Fibroblast of mammary gland (primary cell): ENCODE data around the gene SH2D6.
A peak's percentile ranks its signal among the peaks of the same experiment; 100 is the strongest.

Source experiments
- DNase-seq: peaks from one replicate; pipeline ENCODE4 v3.0.0-alpha.2; 2010; ENCODE audit warnings: low read depth
- H3K4me3 ChIP-seq: 2 replicates; pipeline ENCODE4 v1.5.1; 2011; ENCODE audit warnings: low read depth, mild to moderate bottlenecking, low read length, moderate library complexity; ENCODE audit not compliant: control insufficient read depth
- TF ChIP-seq, protein P1 (sequence below): conservative IDR thresholded peaks from 2 replicates; pipeline ENCODE4 v1.5.1; 2011; ENCODE audit warnings: low read depth, low read length, inconsistent platforms; ENCODE audit not compliant: control insufficient read depth, insufficient read depth

SH2D6 gene

DNA sequence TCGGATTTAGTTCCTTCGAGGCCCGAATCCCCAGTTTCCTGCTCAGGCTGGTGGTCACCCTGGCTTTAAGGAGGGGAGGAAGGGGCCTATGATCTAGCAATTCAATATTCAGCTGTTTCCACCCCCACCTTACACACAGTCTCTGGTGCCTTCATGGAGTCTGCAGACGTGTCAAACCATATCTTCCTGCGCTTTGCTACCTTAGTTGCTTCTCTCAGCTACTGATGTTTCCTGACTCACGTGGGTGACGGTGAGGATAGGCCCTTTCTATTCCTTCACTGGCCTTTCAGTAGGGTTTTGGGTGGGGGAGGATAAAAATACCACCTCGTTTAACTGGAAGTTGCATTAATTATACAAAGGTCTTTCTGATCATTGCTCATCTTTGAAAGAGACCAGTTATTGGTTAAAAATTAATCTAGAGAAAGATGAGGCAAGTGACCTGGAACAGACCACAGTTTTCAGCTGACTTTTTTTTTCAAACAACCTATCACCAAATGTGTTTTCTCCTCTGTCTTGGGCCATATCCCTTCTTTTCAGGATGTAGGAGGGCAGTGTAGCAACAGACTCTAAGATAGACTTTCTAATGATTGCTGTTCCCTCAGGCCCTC is 49.7 kb downstream of the SH2D6 start:
- no peak overlapping the region for H3K4me3 ChIP-seq
- TF ChIP-seq, protein P1, sequence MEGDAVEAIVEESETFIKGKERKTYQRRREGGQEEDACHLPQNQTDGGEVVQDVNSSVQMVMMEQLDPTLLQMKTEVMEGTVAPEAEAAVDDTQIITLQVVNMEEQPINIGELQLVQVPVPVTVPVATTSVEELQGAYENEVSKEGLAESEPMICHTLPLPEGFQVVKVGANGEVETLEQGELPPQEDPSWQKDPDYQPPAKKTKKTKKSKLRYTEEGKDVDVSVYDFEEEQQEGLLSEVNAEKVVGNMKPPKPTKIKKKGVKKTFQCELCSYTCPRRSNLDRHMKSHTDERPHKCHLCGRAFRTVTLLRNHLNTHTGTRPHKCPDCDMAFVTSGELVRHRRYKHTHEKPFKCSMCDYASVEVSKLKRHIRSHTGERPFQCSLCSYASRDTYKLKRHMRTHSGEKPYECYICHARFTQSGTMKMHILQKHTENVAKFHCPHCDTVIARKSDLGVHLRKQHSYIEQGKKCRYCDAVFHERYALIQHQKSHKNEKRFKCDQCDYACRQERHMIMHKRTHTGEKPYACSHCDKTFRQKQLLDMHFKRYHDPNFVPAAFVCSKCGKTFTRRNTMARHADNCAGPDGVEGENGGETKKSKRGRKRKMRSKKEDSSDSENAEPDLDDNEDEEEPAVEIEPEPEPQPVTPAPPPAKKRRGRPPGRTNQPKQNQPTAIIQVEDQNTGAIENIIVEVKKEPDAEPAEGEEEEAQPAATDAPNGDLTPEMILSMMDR = no peak
- no peak for DNase-seq

GRCh38 chr2:85468704-85469349 is 50.3 kb downstream of the SH2D6 start:
- DNase-seq = peak; percentile 61
- H3K4me3 ChIP-seq = no peak overlapping the region
- TF ChIP-seq, protein P1 = no peak

DNA sequence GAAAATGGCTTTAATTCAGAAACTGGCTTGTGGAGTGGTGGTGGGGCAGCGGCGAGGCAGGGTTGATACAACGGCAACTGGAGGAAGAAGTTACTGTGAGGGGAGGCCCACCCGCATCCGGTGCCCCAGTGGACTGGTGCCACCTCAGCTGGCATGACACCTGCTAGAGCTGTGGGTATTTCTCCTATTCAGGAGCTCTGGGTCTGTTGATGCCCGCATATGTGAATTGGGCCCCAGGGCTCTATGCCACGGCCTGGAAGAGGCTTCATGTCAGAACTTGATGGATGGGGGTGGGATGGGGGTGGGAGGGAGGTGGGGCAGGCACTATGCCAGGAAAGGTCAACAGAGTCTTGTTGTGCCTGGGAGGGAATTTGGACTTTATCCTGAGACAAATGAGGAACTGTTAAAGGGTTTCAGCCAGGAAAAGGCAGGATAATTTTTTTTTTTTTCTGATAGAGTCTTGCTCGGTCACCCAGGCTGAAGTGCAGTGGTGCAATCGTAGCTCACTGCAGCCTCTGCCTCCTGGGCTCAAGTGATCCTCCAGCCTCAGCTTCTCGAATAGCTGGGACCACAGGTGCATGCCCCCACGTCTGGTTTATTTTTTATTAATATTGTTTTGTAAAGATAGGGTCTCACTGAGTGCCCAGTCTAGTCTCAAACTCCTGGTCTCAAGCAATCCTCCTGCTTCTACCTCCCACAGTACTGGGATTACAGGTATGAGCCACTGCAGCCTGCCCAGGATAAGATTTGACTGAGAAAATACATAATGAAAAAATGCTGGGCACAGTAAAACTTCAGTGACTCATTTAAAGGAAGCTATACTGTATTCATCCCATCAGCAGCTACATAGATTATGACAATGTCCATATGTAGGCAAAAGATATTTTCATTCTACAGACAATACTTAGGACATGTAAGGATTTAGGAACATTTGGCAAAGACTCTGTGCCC is 52.6 kb downstream of the SH2D6 start:
- TF ChIP-seq, protein P1 = no peak
- peak; percentile 20 for DNase-seq
- H3K4me3 ChIP-seq = no peak overlapping the region

- DNase-seq = peak; percentile 24
- no peak overlapping the region for H3K4me3 ChIP-seq
- TF ChIP-seq, protein P1 = no peak
Measured at GRCh38 chr2:85472261-85472660, 53.7 kb downstream of the SH2D6 start.

GRCh38 chr2:85475799-85476490 is 57.4 kb downstream of the SH2D6 start:
- TF ChIP-seq, protein P1 = no peak
- no peak overlapping the region for H3K4me3 ChIP-seq
- no peak for DNase-seq

DNA sequence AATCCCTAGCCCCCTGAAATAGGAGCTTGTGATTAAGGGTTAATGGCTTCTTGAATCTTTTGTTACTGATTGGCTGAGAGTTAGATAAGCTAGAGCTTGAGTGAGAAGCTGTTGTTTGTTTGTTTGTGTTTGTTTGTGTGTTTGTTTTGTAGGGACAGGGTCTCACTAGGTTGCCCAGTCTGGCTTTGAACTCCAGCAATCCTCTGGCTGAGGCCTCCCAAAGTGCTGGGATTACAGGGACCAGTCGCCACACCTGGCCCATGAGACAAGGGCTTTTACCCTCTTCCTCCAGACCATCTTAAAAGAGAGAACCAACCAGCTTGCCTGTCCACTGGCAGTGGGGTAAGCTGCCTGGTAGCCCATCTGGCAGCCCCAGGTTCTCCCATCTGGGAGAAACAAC is 58.1 kb downstream of the SH2D6 start:
- no peak for DNase-seq
- H3K4me3 ChIP-seq = no peak overlapping the region
- TF ChIP-seq, protein P1 = no peak
